ENCODE results near the gene CFAP99.

GRCh38 chr4:2470791-2471190 lies 52.0 kb downstream of the CFAP99 start:
- TF ChIP-seq EZH2 (IDR thresholded peaks at IDR 0.05; ENCODE audit: low read length) (no peak), CTCF (optimal IDR thresholded peaks at IDR 0.05 in 1 of 3, IDR thresholded peaks at IDR 0.05 in 1 of 3, conservative IDR thresholded peaks at IDR 0.05 in 1 of 3; ENCODE audit: extremely low read depth in 1 of 3, insufficient read depth in 2 of 3, low read length in 3 of 3) (no peak)

All from keratinocyte (primary cell).